ENCODE results near the gene ATP2A1. TPM values are rescaled to one million over a fixed set of nuclear protein-coding genes. Genes with fewer than 3 reads are reported as not detected.

Gene ATP2A1
- total RNA-seq, 4 donors from 2014 or later, result 0.32 to 0.44 (median 0.37) TPM

GRCh38 chr16:28910086-28911031, 32.1 kb downstream of the ATP2A1 start:
- no peak for TF ChIP-seq CTCF (IDR thresholded peaks at IDR 0.05)
- ATAC-seq (ENCODE audit: low FRiP score) (no peak), DNase-seq (ENCODE audit: low spot score) (no peak)

DNA sequence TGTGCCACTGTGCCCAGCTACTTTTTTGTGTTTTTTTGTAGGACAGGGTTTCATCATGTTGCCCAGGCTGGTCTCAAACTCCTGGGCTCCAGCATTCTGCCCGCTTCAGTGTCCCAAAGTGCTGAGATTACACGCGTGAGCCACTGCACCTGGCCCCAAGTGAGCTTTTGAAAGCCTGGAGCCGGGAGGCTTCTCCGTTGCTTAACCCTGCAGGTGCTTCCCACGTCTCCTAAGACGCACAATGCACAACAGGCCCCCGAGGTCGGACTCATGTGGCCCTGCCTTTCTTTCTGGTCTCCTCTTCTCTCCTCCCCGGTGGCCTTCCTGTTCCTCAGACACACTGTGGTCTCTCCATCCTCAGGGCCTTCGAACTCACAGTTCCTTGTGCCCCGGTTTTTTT, 34.3 kb downstream of the ATP2A1 start:
- DNase-seq (ENCODE audit: low spot score), result no peak
- TF ChIP-seq CTCF (IDR thresholded peaks at IDR 0.05), result no peak
- ATAC-seq (ENCODE audit: low FRiP score), result no peak

DNA sequence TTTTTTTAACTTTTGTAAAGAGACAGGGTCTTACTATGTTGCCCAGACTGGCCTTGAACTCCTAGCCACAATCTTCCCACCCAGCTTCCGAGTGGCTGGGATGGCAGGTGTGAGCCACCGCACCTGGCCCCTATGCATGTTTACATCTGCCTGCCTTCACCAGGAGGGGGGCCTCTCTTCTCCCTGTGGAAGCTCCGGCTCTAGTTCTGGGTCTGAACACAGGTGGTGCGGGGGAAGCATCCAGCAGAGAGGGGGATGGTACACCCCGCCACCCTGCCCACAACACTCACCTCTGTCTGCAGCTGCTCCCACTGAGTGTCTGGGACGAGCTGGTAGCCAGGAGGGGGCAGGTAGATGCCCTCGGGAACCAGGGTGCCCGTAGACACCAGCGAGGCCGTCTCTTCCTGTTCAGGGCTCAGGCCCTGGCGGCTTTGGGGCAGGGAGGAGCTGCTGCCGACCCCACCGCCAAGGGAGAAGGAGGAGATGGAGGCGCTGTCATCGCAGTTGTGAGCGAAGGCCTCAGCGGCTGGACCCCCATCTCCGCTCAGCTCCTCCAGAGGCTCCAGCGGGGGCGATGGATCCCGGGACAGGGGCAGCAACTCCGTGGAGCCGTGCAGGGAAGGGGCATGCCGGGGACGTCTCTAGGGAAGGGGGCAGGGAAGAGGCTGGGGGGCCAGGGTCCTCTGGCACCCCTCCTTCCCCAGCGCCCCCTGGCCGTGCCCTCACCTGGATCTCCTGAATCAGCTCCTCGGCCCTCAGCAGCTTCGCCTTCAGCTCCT, 35.8 kb downstream of the ATP2A1 start:
- ATAC-seq (ENCODE audit: low FRiP score), result no peak
- no peak for DNase-seq (ENCODE audit: low spot score)
- no peak for TF ChIP-seq CTCF (IDR thresholded peaks at IDR 0.05)

DNA sequence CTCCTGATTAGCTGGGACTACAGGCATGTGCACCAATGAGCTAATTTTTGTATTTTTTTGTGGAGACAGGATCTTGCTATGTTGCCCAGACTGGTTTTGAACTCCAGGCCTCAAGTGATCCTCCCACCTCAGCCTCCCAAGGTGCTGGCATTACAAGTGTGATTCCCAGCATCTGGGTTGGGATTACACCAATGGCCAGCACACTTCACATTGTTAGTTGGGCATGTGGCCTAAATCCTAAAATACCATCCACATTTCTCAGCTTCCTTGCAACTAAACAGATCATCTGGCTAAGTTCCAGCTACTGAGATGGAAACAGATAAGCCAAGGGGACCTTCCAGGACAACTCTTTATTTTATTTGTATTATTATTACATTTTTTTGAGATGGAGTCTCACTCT, 36.9 kb downstream of the ATP2A1 start:
- DNase-seq (ENCODE audit: low spot score), result no peak
- no peak for TF ChIP-seq CTCF (IDR thresholded peaks at IDR 0.05)
- ATAC-seq (ENCODE audit: low FRiP score), result no peak

- ATAC-seq (ENCODE audit: low FRiP score), result no peak
- DNase-seq (ENCODE audit: low spot score), result no peak
- TF ChIP-seq CTCF (IDR thresholded peaks at IDR 0.05), result no peak
Measured at GRCh38 chr16:28917095-28917494, 38.8 kb downstream of the ATP2A1 start.

DNA sequence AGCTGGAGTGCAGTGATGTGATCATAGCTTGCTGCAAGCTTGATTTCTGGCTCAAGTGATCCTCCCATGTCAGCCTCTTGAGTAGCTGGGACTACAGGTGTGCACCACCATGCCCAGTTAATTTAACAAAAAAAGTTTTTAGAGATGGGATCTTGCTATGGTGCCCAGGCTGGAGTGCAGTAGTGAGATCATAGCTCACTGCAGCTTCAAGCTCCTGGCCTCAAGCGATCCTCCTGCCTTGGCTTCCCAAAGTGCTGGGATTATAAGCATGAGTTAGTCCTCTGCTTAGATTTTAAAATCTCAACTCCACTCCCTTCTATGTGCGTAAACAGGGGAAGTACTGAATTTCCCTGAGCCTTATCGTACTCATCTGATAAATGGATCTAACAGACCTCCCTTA, 40.4 kb downstream of the ATP2A1 start:
- no peak for TF ChIP-seq CTCF (IDR thresholded peaks at IDR 0.05)
- ATAC-seq (ENCODE audit: low FRiP score) (no peak), DNase-seq (ENCODE audit: low spot score) (no peak)
